Suppressor macrophage treated with lipopolysaccharide for 1 hour (primary cell): Measurements from ENCODE around the gene APP.
A peak's percentile ranks its signal among the peaks of the same experiment; 100 is the strongest.
"Not testable (repeated sequence)": the region's sequence is repeated elsewhere in the genome, so short reads cannot be mapped to it uniquely, and the experiment has no call there.

ENCODE experiments used
- DNase-seq, 3 donors: peaks; one replicate each; pipeline ENCODE4 v3.0.0-alpha.2; 2020 to 2022

Gene APP

GRCh38 chr21:26096494-26097371 lies 73.8 kb downstream of the APP start:
- no peak for DNase-seq

- peak in 1 of 3 donors; percentile 15 for DNase-seq
Measured at GRCh38 chr21:26095131-26095530, 75.4 kb downstream of the APP start.

GRCh38 chr21:26093122-26093521 lies 77.4 kb downstream of the APP start:
- DNase-seq, result peak in 2 of 3 donors; percentile 6 to 14

- no peak for DNase-seq
Measured at GRCh38 chr21:26091480-26092018, 79.0 kb downstream of the APP start.

- no peak for DNase-seq
Measured at GRCh38 chr21:26089730-26090129, 80.8 kb downstream of the APP start.

- no peak for DNase-seq
Measured at GRCh38 chr21:26087223-26087918, 83.2 kb downstream of the APP start.

GRCh38 chr21:26085882-26086281 lies 84.7 kb downstream of the APP start:
- DNase-seq, result no peak

GRCh38 chr21:26085127-26085526 lies 85.4 kb downstream of the APP start:
- DNase-seq, result no peak

- DNase-seq, result no peak
Measured at GRCh38 chr21:26082549-26082948, 88.0 kb downstream of the APP start.

- not testable (repeated sequence) for DNase-seq
Measured at GRCh38 chr21:26081175-26081760, 89.3 kb downstream of the APP start.

GRCh38 chr21:26080211-26080610 lies 90.4 kb downstream of the APP start:
- DNase-seq, result no peak

GRCh38 chr21:26079366-26079765 lies 91.2 kb downstream of the APP start:
- no peak for DNase-seq

- DNase-seq, result no peak
Measured at GRCh38 chr21:26077521-26077920, 93.0 kb downstream of the APP start.

GRCh38 chr21:26072666-26073615 lies 97.6 kb downstream of the APP start:
- DNase-seq, result no peak

GRCh38 chr21:26070822-26071425 lies 99.6 kb downstream of the APP start:
- peak; percentile 4 to 22 (median 12) for DNase-seq

- no peak for DNase-seq
Measured at GRCh38 chr21:26070121-26070520, 100.4 kb downstream of the APP start.

- DNase-seq, result no peak
Measured at GRCh38 chr21:26068776-26069175, 101.8 kb downstream of the APP start.

GRCh38 chr21:26067836-26068594 lies 102.6 kb downstream of the APP start:
- DNase-seq, result no peak

GRCh38 chr21:26064506-26064905 lies 106.1 kb downstream of the APP start:
- no peak for DNase-seq

- peak; percentile 70 to 79 (median 78) for DNase-seq
Measured at GRCh38 chr21:26061437-26061836, 109.1 kb downstream of the APP start.
